NCI-H748 (cell line): ENCODE results near the gene CAPN2.
"Not testable (repeated sequence)": the region's sequence is repeated elsewhere in the genome, so short reads cannot be mapped to it uniquely, and the experiment has no call there.

Experiments
- DNase-seq: peaks from one replicate; lab custom pipeline; 2025; ENCODE audit not compliant: unreplicated experiment; lab: John Stamatoyannopoulos, UW

Gene CAPN2

DNA sequence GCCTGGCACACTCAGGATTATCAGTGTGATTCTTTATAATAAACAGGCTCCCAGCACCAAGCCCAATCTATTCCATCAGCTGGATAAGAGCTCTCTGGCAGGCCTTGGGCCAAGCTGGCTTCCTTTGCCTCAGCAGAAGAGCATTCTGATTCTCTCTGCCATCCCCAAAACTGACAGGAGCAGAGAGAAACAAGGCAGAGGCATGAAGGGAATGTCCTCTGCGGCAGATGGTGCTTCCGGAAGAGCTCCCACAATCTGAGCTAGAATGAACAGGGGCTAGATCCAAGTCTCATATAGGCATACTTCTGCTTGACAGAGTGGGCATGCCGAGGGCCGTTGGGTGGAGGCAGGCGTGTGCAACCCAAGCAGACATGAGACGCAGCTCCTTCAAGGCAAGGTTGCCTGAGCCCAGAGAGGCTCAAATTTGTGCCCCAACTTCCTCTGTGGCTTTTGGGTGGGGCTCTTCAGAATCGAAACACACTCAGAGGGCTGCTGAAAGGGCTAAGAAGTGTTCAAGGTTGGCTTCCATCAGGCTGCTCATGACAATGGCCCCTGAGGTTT is 4.0 kb downstream of the CAPN2 start:
- DNase-seq, result no peak

DNA sequence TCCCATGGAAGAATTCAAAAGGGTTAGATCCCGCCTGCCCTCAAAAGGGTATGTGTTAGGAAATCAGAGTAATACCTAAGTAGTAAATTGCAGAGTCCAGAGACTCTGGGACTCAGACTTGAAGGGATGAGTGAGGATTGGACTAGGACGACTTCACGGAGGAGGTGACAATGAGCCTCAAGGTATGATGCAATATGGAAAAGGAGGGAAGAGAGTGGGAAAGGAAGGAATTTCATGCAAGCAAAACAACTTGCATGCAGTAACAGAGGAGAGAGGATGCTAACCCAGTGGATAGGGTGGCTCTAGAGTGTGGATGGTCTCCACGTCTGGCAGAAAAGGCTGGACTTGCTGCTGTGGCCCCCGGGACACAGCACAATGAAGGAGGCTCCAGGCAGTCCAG is 4.8 kb downstream of the CAPN2 start:
- DNase-seq, result no peak

DNA sequence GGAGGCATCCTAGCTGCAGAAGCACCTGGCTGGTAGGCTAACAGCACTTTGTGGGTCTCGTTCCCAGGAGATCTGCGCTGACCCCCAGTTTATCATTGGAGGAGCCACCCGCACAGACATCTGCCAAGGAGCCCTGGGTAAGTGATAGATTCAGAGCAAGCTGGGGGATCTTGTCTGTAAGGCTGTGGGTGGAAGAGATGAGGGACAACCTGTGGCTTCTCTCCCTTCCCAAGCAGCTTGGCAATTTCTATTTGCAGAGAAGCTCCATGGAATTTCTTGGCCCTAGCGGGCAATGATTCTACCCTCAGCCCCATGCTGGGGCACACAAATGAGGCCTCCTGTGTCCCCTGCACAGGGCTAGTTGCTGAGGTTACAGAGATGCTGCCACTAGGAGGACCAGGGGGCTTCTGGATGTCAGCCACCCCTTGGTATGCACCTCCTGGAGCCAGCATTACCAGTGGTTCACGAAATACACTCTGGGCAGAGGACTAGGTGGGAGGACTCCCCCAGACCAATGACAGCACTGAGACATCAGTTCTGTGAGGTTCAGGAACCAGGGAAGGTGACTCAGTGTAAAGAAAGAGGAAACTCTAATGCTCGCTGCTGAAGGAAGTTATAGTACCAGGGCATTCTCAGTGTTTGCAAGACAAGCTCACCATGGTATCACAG is 5.5 kb downstream of the CAPN2 start:
- no peak for DNase-seq

DNA sequence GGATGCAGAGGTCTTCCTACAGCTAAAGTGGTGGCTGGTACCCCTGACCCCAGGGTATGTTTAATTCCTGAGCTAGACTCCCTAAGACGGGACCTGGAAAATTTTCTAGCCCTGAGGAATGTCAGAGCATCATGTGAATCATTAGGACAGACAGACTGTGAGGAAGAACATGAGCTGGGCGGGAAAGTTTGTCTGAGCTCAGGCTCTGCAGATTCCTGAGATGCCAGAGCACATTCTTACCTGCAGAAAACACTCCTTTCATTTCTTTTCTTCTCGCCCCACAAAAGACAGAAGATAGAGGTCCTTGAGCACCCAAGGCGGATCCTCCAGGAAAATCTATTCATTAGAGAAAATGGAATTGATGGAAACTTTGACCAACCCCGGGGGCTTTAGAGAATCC is 6.5 kb downstream of the CAPN2 start:
- DNase-seq, result no peak

DNA sequence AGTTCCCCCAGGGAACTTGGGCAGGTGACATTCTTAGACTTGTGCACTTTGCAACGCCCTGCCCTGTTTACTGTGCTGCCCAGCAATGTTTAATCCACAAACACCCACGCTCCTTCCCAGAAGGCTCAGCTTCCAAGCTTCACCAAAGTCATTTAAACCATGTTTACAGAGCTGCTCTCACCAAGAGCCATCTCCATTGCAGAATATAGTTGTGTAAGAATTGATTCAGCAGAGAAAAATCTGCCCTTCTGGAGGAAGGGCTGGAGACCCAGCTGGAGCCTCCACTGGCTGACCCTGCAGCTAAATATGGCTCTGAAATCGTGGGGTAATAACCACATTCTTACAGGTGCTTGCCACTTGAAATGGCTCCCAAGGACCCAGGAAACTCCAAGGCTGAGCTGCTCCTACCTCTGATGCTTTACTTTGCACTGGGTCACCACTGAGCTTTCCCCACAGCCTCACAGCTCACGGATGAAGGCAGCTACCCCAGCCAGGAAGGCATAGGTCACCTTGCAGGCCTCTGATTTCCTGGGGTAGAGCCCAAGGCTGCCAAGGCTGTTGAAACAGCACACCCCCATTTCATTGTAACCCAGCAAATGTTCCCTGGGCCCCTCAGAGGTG is 8.7 kb downstream of the CAPN2 start:
- DNase-seq, result no peak

GRCh38 chr1:223721658-223722607 is 9.6 kb downstream of the CAPN2 start:
- DNase-seq, result no peak

- no peak for DNase-seq
Observed at GRCh38 chr1:223723351-223723904, 11.1 kb downstream of the CAPN2 start.

DNA sequence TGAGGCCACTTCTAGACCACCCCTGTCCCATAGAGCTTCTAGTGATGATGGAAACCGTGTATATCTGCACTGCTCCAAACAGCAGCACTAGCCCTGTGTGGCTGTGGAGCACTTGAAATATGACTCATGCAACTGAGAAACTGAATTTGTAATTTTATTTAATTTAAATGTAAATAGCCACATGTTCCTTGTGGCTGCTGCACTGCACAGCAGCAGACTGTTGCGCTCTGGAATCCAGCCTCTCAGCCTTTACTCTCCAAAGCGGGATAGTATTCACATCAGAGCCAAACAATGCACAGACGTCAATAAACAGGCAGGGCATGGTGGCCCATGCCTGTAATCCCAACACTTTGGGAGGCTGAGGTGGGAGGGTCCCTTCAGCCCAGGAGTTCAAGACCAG is 12.0 kb downstream of the CAPN2 start:
- DNase-seq, result no peak

DNA sequence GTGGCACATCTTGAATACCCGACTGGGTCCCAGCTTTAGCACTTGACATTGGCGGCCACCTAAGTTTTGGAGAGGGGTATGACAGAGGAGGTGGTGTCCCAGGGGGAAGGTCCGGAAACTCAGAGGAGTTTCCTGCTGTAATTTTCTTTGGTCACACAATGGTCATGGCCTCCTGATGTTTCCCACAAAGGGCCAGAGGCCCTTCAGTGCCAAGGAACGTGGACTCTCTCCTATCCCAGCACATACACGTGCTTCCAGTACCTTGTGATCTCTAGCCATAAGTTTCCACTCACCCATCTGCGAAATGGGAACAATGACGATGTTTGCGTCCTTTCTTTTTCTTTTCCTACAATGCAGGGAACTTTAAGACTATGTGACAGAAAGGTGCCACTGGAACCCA is 13.2 kb downstream of the CAPN2 start:
- no peak for DNase-seq

GRCh38 chr1:223726380-223727001 is 14.2 kb downstream of the CAPN2 start:
- DNase-seq, result no peak

- DNase-seq, result no peak
Observed at GRCh38 chr1:223727541-223727940, 15.2 kb downstream of the CAPN2 start.

GRCh38 chr1:223729906-223730305 is 17.6 kb downstream of the CAPN2 start:
- no peak for DNase-seq

DNA sequence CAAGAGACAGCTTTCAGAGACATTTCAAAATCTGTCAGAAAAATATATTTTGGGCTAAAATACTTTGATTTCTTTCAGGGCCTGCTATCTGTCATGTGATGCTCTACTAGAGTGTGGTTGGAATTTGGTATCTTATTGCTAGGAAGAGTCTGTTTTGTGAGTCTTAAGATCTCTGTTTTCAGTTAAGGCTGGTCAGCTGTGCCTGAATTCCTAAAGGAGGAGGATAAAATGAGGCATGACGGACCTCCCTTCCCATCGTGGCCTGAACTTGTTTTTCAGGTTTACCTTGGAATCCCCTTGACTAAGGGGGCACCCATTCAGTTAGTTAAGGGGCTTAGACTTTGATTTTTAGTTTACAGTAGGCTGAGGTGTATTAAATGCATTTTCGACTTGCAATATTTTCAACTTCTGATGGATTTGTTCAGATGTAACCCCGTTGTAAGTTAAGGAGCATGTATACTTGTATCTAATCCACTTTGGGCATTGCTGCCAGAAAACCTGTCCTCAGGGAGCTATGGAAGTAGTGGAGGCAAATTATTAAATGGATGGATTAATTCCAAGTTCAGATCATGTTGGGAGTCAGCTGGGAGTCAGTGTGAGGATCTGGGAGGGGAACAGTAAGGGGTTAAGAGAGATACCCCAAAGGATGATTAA is 18.3 kb downstream of the CAPN2 start:
- no peak for DNase-seq

GRCh38 chr1:223731133-223731770 is 18.9 kb downstream of the CAPN2 start:
- no peak for DNase-seq

DNA sequence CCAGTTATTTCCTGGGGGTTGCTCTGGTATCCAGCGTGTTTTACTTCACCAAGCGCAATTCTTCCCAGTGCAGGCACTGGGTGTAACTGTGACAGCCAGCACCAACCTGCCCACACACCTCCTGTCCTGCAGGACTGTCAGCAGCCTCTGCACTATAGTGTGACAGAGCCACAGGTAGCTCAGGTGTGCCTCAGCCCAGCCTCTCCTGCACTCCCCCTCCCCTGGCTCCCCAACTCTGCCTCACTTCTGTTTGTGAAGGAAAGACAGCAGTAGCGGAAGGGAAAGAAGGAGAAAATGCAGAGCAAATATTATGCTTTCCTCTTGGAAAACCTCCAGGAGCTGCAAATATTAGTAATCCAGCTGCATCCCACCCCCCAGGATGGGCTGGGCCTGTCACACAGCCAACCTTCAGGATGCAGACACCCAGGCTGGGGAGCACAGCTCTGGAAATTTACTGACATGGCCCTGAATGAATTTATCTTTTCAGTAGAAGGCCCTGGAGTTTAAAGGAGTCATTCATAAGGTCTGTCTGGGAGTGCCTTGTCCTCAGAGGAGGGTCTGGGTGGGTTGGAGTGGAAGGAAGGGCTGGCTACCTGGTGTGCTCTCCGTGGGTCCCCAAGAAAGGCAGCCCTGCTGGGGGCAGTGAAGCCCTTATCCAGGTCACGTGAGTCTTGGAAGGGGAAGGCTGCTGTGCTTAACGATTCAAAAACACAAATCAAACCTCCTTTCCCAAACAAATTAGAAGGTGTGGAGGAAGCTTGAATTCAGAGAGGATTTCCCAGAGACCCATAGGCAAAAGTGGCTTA is 20.9 kb downstream of the CAPN2 start:
- no peak for DNase-seq

DNA sequence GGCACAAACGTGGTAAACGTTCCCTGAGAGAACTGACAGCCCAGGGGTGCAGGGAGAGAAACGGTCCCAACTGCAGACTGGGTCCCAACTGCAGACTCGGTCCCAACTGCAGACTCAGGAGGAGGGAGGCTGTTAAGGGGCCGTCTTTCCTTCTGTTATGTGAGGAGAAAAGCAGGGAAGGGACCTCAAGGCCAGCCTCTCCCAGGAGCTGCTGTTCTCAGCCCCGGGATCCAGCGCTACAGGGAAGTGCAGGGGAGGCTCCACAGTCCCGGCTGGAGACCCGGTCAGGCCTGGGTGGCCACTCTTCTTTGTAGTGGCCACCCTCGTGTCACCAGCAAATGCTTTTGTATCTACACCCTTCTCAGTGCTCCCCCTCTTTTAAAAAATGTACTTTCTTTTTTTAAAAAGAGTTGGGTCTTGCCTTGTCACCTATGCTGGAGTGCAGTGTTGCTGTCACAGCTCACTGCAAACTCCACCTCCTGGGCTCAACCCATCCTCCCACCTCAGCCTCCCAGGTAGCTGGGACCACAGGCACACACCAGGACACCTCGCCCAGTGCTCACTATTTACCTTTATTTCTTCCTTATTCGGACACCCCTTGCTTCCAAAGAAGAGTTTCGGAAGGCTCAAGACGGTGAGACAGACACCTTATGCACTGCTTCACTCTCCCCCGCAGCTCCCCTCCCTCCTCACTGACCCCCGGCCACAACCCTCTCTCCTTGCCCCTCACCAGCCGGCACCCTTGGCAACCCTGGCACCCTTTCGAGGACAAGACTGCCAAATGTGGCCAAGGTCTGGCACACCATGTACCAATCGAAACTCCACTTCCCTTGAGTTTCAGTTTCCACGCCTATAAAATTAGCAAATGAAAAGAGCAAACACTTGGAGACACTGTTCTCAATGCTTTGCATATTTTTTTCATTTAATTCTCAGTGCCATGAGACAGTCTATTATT is 21.8 kb downstream of the CAPN2 start:
- DNase-seq, result no peak

DNA sequence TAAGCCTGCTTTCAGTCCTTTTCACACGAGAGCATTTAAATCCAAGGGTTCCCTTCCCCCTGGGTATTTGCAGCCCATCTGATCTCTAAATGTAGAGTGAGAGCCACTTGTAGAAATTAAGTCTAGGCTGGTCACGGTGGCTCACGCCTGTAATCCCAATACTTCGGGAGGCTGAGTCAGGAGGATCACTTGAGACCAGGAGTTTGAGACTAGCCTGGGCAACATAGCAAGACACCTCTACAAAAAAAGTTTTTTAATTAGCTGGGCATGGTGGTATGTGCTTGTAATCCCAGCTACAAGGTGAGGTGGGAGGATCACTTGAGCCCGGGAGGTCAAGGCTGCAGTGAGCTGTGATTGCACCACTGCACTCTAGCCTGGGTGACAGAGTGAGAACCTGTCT is 24.3 kb downstream of the CAPN2 start:
- DNase-seq, result not testable (repeated sequence)

DNA sequence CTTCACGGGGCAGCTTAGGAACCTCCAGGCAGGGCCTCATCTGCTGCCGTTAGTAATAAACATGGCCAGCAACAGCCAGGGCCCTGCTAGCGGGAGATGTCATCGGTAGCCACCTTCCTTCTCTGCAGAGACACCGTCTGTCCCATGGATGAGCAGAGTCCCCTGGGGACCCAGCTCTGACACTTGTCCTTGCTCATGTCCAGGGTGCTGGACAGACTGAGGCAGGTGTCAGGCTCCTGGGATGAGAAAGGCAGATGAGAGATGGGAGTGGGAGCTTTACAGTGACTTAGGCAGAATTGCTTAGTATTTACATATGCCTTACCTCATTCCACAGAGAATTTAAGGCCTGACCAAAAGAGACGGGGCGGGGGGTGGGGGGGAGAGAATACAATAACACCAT is 25.0 kb downstream of the CAPN2 start:
- DNase-seq, result no peak
